H1 (cell line): Measurements from ENCODE around the gene EXD2. TPM values are rescaled to one million over a fixed set of nuclear protein-coding genes. Genes with fewer than 3 reads are reported as not detected.

Experiments
- CTCF ChIA-PET: fragments of 300-600 bp; sonication (Branson Sonifier 250); formaldehyde crosslinking; loops from one replicate; lab custom pipeline; 2021; ENCODE audit not compliant: partially characterized antibody; lab: Charles Lee
- POLR2A ChIA-PET: fragments of 300-600 bp; sonication (Branson Sonifier 250); formaldehyde crosslinking; loops from one replicate; lab custom pipeline; 2021; ENCODE audit warnings: inconsistent platforms; ENCODE audit not compliant: partially characterized antibody; lab: Charles Lee
- DNase-seq, 2 experiments: peaks; one replicate each; pipeline versions ENCODE4 v3.0.0 to v3.0.0-alpha.2; 2010 to 2022; ENCODE audit warnings: low spot score in 2 of 2, low read depth in 1 of 2, mixed read lengths in 1 of 2
- FAIRE-seq: peaks from 2 replicates; lab custom pipeline; 2011; peaks lifted over from hg19 to GRCh38; lab: Jason Lieb, UNC
- H2AFZ ChIP-seq: 2 replicates; pipeline ENCODE4 v1.8.1; 2012; ENCODE audit warnings: low read length, inconsistent platforms
- H2AK5ac ChIP-seq: 2 replicates; pipeline ENCODE4 v1.6.1; 2013; ENCODE audit warnings: low read depth, low read length
- H2BK120ac ChIP-seq: replicated peaks from 2 replicates; pipeline ENCODE3; 2013; ENCODE audit warnings: low read depth, low read length, inconsistent platforms
- H2BK12ac ChIP-seq: 2 replicates; pipeline ENCODE4 v1.6.1; 2013; ENCODE audit warnings: low read depth, low read length
- H2BK15ac ChIP-seq: 2 replicates; pipeline ENCODE4 v1.6.1; 2013; ENCODE audit warnings: low read length
- H2BK20ac ChIP-seq: 2 replicates; pipeline ENCODE4 v1.6.1; 2013; ENCODE audit warnings: low read length
- H2BK5ac ChIP-seq: 2 replicates; pipeline ENCODE4 v1.6.1; 2013; ENCODE audit warnings: low read depth, low read length
- H3K14ac ChIP-seq: 2 replicates; pipeline ENCODE4 v1.6.1; 2013; ENCODE audit warnings: inconsistent platforms; ENCODE audit not compliant: insufficient read length
- H3K18ac ChIP-seq: 2 replicates; pipeline ENCODE4 v1.6.1; 2013; ENCODE audit warnings: low read length; ENCODE audit errors: extremely low read depth
- H3K23ac ChIP-seq: 2 replicates; pipeline ENCODE4 v1.6.1; 2013; ENCODE audit warnings: inconsistent platforms; ENCODE audit not compliant: insufficient read length
- H3K23me2 ChIP-seq: 2 replicates; pipeline ENCODE4 v1.6.1; 2013; ENCODE audit warnings: low read depth, low read length
- H3K27ac ChIP-seq: 2 replicates; pipeline ENCODE4 v1.6.1; 2011; ENCODE audit warnings: low read depth, low read length, inconsistent platforms
- H3K27me3 ChIP-seq, 4 experiments: replicated peaks in 1 of 4; 1 replicate in 1 of 4; 2 replicates in 3 of 4; pipeline versions ENCODE4 v1.6.1 to v1.8.1; 2011 to 2013; ENCODE audit warnings: low read length in 3 of 4, mild to moderate bottlenecking in 3 of 4, inconsistent platforms in 2 of 4, mixed read lengths in 2 of 4, moderate library complexity in 1 of 4; ENCODE audit not compliant: control insufficient read depth in 3 of 4, insufficient read depth in 3 of 4; ENCODE audit errors: extremely low read depth in 1 of 4
- H3K36me3 ChIP-seq, 4 experiments: 2 replicates each; pipeline versions ENCODE4 v1.6.1 to v1.8.1; 2011 to 2013; ENCODE audit warnings: mild to moderate bottlenecking in 4 of 4, low read length in 3 of 4, moderate library complexity in 2 of 4, control low read depth in 1 of 4, inconsistent platforms in 1 of 4; ENCODE audit not compliant: insufficient read depth in 4 of 4, control insufficient read depth in 2 of 4
- H3K4ac ChIP-seq: replicated peaks from 2 replicates; pipeline ENCODE3; 2013; ENCODE audit warnings: low read length, low read depth, mixed read lengths, inconsistent platforms; ENCODE audit not compliant: insufficient read length
- H3K4me1 ChIP-seq, 4 experiments: replicated peaks in 1 of 4; 1 replicate in 1 of 4; 2 replicates in 3 of 4; pipeline versions ENCODE4 v1.6.1 to v1.8.1; 2011 to 2013; ENCODE audit warnings: low read length in 3 of 4, inconsistent platforms in 2 of 4, mixed read lengths in 1 of 4; ENCODE audit not compliant: insufficient read depth in 4 of 4, control insufficient read depth in 3 of 4
- H3K4me2 ChIP-seq, 2 experiments: 2 replicates each; pipeline versions ENCODE4 v1.6.1 to v1.8.1; 2011 to 2013; ENCODE audit warnings: low read depth in 2 of 2, low read length in 2 of 2, control low read depth in 1 of 2, inconsistent platforms in 1 of 2, mild to moderate bottlenecking in 1 of 2; ENCODE audit not compliant: insufficient read depth in 1 of 2
- H3K4me3 ChIP-seq, 4 experiments: fragments of 200-600, 300-600 bp in 1 of 4; sonication (generic), shearing (Covaris generic), sonication (Bioruptor Twin) in 1 of 4; 2 replicates each; pipeline versions ENCODE4 v1.5.1 to v1.8.1; 2011 to 2016; ENCODE audit warnings: low read length in 4 of 4, low read depth in 3 of 4, control low read depth in 2 of 4, inconsistent platforms in 2 of 4, mild to moderate bottlenecking in 2 of 4, mixed read lengths in 1 of 4, moderate library complexity in 1 of 4; ENCODE audit not compliant: insufficient read depth in 2 of 4; ENCODE audit errors: extremely low read depth in 1 of 4
- H3K56ac ChIP-seq: replicated peaks from 2 replicates; pipeline ENCODE3; 2013; ENCODE audit warnings: low read depth, mild to moderate bottlenecking, mixed read lengths, low read length, inconsistent platforms; ENCODE audit not compliant: insufficient read length
- H3K79me1 ChIP-seq: 2 replicates; pipeline ENCODE4 v1.6.1; 2013; ENCODE audit warnings: low read depth, low read length, control low read depth
- H3K79me2 ChIP-seq, 2 experiments: 2 replicates each; pipeline versions ENCODE4 v1.6.1 to v1.8.1; 2012 to 2013; ENCODE audit warnings: low read length in 2 of 2, mild to moderate bottlenecking in 2 of 2, inconsistent platforms in 1 of 2; ENCODE audit not compliant: insufficient read depth in 2 of 2, control insufficient read depth in 1 of 2
- H3K9ac ChIP-seq, 4 experiments: replicated peaks in 1 of 4; 1 replicate in 1 of 4; 2 replicates in 3 of 4; pipeline versions ENCODE4 v1.6.1 to v1.8.1; 2011 to 2013; ENCODE audit warnings: low read depth in 3 of 4, low read length in 3 of 4, control low read depth in 2 of 4, mild to moderate bottlenecking in 2 of 4, moderate library complexity in 2 of 4, inconsistent platforms in 1 of 4; ENCODE audit errors: extremely low read depth in 1 of 4
- H3K9me3 ChIP-seq, 2 experiments: 2 replicates each; pipeline versions ENCODE4 v1.6.1 to v1.8.1; 2012 to 2013; ENCODE audit warnings: mild to moderate bottlenecking in 2 of 2, moderate library complexity in 2 of 2, control low read depth in 1 of 2, inconsistent platforms in 1 of 2, low read depth in 1 of 2, low read length in 1 of 2, mixed read lengths in 1 of 2; ENCODE audit not compliant: insufficient read depth in 2 of 2
- H4K20me1 ChIP-seq, 2 experiments: replicated peaks in 1 of 2; 2 replicates each; pipeline versions ENCODE3 to v1.8.1; 2011 to 2013; ENCODE audit warnings: inconsistent platforms in 2 of 2, low read length in 2 of 2, mild to moderate bottlenecking in 1 of 2; ENCODE audit not compliant: insufficient read depth in 2 of 2, control insufficient read depth in 1 of 2
- H4K5ac ChIP-seq: 2 replicates; pipeline ENCODE4 v1.6.1; 2013; ENCODE audit warnings: low read length, low read depth, mixed read lengths, inconsistent platforms; ENCODE audit not compliant: insufficient read length
- H4K8ac ChIP-seq: 2 replicates; pipeline ENCODE4 v1.8.0; 2013; ENCODE audit warnings: mild to moderate bottlenecking, moderate library complexity, low read length, inconsistent platforms; ENCODE audit not compliant: insufficient read depth; ENCODE audit errors: extremely low read depth
- H4K91ac ChIP-seq: replicated peaks from 2 replicates; pipeline ENCODE3; 2013; ENCODE audit warnings: low read length, mixed read lengths, inconsistent platforms; ENCODE audit not compliant: insufficient read length
- CBX8 ChIP-seq: fragments of 300-800, 300-1000 bp; sonication (generic); IDR thresholded peaks from 2 replicates; pipeline ENCODE4 v1.7.1; 2016; ENCODE audit warnings: low read depth, low read length, borderline replicate concordance
- KDM1A ChIP-seq: fragments of 200-600, 300-600 bp; sonication (generic); IDR thresholded peaks from 2 replicates; pipeline ENCODE4 v1.7.1; 2016; ENCODE audit warnings: mild to moderate bottlenecking, low read length, borderline replicate concordance
- POLR2A ChIP-seq, 2 experiments: IDR thresholded peaks; 1 replicate in 1 of 2; 2 replicates in 1 of 2; pipeline ENCODE4 v1.6.1; 2011; ENCODE audit warnings: low read depth in 2 of 2, low read length in 2 of 2, mild to moderate bottlenecking in 2 of 2; ENCODE audit errors: control extremely low read depth in 1 of 2
- RAD21 ChIP-seq, 2 experiments: IDR thresholded peaks in 1 of 2; conservative IDR thresholded peaks in 1 of 2; 2 replicates each; pipeline ENCODE4 v1.6.1; 2011; ENCODE audit warnings: low read depth in 2 of 2, low read length in 2 of 2, improper control_type of control experiment in 1 of 2, inconsistent platforms in 1 of 2, mild to moderate bottlenecking in 1 of 2, moderate library complexity in 1 of 2
- RXRA ChIP-seq: IDR thresholded peaks from 2 replicates; pipeline ENCODE4 v1.6.1; 2011; ENCODE audit warnings: low read depth, mild to moderate bottlenecking, low read length, moderate library complexity; ENCODE audit not compliant: insufficient read depth
- SAP30 ChIP-seq: fragments of 300-600 bp; sonication (generic); IDR thresholded peaks from 2 replicates; pipeline ENCODE4 v1.7.1; 2012; ENCODE audit warnings: low read length, moderate library complexity, mild to moderate bottlenecking, inconsistent platforms; ENCODE audit not compliant: insufficient read depth, insufficient replicate concordance
- TAF1 ChIP-seq: IDR thresholded peaks from 2 replicates; pipeline ENCODE4 v1.6.1; 2011; ENCODE audit warnings: mild to moderate bottlenecking, low read depth, low read length
- polyA plus RNA-seq, 7 experiments: library from polyadenylated mRNA; depleted of rRNA in 3 of 7; stranded (reverse) in 5 of 7; unstranded in 2 of 7; fragments of >200 nt in 5 of 7; fragments of 200-250 nt in 2 of 7; gene quantifications; 1 replicate in 5 of 7; 2 replicates in 1 of 7; 4 replicates in 1 of 7; pipeline versions ENCODE4 v1.2.1 to v1.2.3, GENCODE V29; 2011 to 2013; ENCODE audit warnings: missing spikeins in 2 of 7, mixed read lengths in 2 of 7
- total RNA-seq: library from RNA; stranded (reverse); fragmentation: NEBNext Ultra II Directional; extraction: Animal tissue kit (Norgen Biotek cat#: 25700); gene quantifications from 2 replicates; pipeline ENCODE4 v1.2.1, GENCODE V29; 2021

The EXD2 gene
- total and polyA plus RNA-seq, 2 of the 8 experiments (the other 6 are each of a cell fraction or from before 2014, with no cell fraction given): 11.9 to 25.9 TPM

DNA sequence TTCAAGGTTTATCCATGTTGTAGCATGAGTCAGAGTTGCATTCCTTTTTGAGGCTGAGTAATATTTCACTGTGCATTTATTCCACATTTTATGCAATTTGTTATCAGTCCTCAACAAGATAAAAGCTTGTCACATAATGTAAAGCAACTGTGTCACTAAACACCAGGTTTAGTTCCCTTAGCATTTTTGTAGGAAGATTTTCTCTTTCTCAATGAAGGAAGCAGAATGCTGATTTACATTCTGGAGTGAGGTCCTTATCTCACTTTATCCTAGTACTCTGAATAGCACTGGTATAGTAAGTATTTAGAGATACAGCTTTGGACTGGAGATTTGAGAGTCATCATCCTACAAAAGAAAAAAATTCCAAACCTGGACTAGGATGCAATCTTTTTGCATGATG is 9.8 kb upstream of the EXD2 start:
- Histone ChIP-seq H3K79me2 (no peaks in the 10 kb centered on the region), H3K27ac (no peak overlapping the region), H3K4ac (no peak overlapping the region), H2BK120ac (no peak overlapping the region), H3K14ac (no peak overlapping the region), H3K4me1 (peaks cover 0 to 9% (median 3%) of the 10 kb centered on the region in 4 experiments; a peak in 4 of 7 replicates), H2AK5ac (no peak overlapping the region), H4K8ac (no peak overlapping the region), H4K5ac (no peak overlapping the region), H3K56ac (no peak overlapping the region), H4K91ac (no peak overlapping the region), H2BK5ac (no peak overlapping the region), H3K79me1 (no peaks in the 10 kb centered on the region), H3K23ac (no peak overlapping the region), H3K4me3 (no peak overlapping the region), H2BK20ac (no peak overlapping the region), H3K18ac (no peak overlapping the region), H2AFZ (no peak overlapping the region), H3K9me3 (no peaks in the 10 kb centered on the region), H3K4me2 (no peak overlapping the region), H3K9ac (no peak overlapping the region), H3K27me3 (no peaks in the 10 kb centered on the region), H2BK12ac (no peak overlapping the region), H4K20me1 (no peaks in the 10 kb centered on the region), H3K36me3 (no peaks in the 10 kb centered on the region), H2BK15ac (no peak overlapping the region), H3K23me2 (no peaks in the 10 kb centered on the region)
- no peak for DNase-seq
- ChIA-PET POLR2A (interaction anchor here (0.6 to 1.3 kb wide), 2 partner anchors 10 to 52 kb away, joined by 3 to 5 read pairs; partner anchors contain the start of gene EXD2), CTCF (interaction anchor here (0.7 to 0.9 kb wide), 2 partner anchors 9 to 167 kb away, joined by 3 to 5 read pairs; partner anchors contain the start of gene EXD2)
- no peak for FAIRE-seq
- TF ChIP-seq KDM1A (no peak), SAP30 (no peak), TAF1 (no peak), RAD21 (IDR thresholded peaks at IDR 0.05 in 1 of 2, conservative IDR thresholded peaks at IDR 0.05 in 1 of 2; ENCODE audit: low read depth in 2 of 2, low read length in 2 of 2) (no peak), CBX8 (no peak), POLR2A (IDR thresholded peaks at IDR 0.05; ENCODE audit: control extremely low read depth in 1 of 2, low read depth in 2 of 2, low read length in 2 of 2) (no peak), RXRA (no peak)
